Measurements from ENCODE around the gene PPM1B. TPM values are rescaled to one million over a fixed set of nuclear protein-coding genes. Genes with fewer than 3 reads are reported as not detected.
"Not testable (repeated sequence)": the region's sequence is repeated elsewhere in the genome, so short reads cannot be mapped to it uniquely, and the experiment has no call there.

Gene PPM1B
- total RNA-seq, 1 donor from 2014 or later, result 23.3 TPM

DNA sequence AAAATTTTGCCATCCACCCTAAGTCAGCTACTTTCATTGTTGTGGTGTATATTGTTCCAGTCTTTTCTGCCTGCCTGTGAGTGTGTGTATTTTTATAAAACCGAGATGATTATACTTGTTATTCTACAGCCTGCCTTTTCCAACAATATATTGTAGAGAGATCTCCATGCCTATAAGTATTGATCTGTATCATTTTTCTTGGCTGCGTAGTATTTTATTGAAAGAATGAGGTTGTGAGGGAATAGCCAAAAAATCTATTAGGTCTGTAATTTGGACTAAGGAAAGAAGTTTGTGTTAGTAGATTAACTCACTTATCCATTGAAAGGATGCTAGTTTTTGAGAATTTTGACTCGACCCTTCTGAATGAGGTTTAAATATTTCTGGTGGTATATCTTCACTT, 34.9 kb downstream of the PPM1B start:
- no peak for DNase-seq

DNA sequence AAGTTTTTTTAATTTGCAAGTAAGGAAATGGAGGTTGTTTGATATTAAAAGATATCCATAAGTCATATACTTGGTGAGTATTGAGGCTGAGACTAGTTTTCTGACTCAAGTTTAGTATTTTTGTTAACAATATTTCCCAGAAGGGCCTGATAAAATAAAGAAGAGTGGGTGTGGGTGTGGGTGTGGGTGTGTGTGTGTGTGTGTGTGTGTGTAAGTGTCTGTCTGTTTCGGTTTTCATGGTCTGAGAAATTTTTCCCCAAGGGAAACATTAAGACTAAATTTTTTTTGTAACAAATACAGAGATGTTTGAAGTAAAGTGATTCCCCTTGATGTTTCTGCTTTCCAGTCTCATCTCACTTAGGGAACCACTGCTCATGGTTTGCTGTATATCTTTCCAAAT, 36.5 kb downstream of the PPM1B start:
- DNase-seq, result no peak

DNA sequence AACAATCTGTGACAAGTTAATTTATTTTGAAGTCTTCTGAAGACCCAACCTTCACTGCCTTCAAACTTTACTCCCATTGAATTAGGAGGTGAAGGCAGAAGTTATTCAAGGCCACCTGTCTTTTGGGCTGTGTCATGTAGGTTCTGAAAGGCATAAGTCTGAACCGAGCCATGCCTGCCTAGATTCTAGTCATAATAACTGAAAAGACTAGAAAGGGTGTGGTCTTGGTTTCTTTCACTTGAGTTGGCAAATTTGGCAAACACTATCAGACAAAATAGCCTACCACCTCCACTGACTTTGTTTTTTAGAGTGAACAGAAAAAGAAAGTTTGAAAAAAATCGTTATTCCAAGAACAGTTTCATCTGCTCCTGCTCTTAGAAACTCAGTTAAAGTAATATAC, 38.4 kb downstream of the PPM1B start:
- no peak for DNase-seq

- DNase-seq, result not testable (repeated sequence)
Observed at GRCh38 chr2:44207648-44208047, 39.0 kb downstream of the PPM1B start.

DNA sequence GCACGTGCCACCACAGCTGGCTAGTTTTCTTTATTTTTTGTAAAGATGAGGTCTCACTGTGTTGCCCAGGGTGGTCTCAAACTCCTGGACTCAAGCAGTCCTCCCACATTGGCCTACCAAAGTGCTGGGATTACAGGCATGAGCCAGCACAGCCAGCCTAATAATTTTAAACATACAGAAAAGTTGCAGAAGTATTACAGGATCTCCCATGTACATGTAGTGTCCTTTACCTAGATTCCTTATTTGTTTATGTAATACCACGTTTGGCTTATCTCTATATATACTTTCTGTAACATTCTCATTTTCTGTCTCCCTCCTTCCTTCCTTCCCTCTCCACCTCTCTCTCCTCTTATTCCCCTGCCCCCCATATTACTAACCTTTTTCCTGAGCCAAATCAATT, 41.7 kb downstream of the PPM1B start:
- DNase-seq, result no peak

DNA sequence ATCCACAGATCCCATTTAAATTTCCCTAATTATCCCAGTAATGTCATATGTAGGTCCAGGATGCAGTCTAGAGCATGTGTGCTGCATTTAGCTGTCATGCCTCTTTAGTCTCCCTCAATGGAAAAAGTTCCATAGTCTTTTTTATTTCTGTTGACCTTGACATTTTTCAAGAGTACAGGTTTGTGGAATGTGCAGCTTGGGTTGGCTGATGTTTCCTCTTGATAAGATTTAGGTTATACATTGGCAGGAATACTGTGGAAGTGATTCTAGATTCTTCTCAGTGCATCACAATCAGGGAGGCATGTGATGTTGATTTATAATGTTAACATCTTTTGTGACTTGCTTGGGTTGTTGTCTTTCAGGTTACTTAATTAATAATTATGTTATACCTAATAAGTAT, 42.5 kb downstream of the PPM1B start:
- DNase-seq, result peak; percentile 80

GRCh38 chr2:44212302-44212701, 43.6 kb downstream of the PPM1B start:
- no peak for DNase-seq

- DNase-seq, result no peak
Observed at GRCh38 chr2:44215827-44216226, 47.2 kb downstream of the PPM1B start.

GRCh38 chr2:44218771-44219170, 50.1 kb downstream of the PPM1B start:
- no peak for DNase-seq

DNA sequence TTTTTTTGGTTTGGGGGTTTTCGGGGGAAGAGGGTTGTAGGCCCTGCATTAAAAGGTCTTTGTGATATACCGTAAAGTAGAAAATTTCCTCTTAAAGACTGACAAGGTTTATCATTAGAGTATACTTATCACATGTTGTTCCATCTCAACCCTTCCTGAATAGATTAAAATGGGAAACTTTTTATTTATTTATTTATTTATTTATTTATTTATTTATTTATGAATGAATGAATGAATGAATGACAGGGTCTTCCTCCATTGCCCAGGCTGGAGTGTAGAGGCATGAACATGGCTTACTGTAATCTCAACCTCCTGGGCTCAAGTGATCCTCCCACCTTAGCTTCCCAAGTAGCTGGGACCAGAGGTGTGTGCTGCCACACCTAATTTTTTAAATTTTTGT, 58.1 kb downstream of the PPM1B start:
- no peak for DNase-seq

DNA sequence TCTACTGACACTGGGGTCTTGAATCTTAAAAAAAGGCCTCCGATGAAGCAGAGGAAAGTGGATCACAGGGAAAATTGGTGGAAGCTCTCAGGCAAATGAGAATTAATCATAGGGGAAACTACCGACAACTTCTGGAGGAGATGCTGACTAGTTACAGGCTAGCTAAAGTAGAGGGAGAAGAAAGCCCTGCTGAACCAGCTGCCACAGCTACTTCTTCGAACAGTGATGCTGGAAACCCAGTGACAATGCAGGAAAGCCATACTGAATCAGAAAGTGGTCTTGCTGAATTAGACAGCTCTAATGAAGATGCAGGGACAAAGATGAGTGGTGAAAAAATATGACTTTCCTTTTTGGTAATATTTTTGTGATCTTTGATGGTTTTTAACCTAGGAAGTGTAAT, 61.7 kb downstream of the PPM1B start:
- DNase-seq, result no peak

DNA sequence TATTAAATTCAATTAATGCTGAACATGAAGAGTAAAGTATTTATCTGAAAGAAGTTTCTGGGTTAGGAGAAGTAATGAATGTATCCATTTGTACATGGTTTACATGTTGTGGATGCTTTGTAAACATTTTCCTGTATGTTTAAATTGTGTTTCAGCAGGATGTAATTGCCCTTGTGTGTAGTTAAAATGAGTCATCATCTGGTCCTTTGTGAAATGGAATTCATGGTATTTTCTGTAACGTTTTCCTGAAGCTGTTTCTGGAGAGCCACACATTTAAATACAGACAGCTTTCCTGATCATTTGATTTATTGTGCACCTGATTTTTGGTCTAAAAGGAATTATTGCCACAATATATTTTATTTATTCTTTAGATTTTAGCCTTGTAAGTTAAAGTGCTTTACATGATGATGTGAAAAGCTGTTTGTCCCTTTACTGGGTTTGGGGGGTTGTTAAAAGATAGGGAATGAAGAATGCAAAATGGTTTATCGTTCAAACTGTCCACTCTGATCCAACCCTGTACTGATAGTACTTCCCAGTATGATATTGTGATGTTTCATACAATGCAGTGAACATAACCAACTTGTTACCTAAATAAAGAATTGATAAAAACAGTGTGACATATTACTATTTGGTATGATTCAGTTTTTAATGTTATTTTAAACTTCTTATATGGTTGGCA, 64.9 kb downstream of the PPM1B start:
- DNase-seq, result peak; percentile 82

DNA sequence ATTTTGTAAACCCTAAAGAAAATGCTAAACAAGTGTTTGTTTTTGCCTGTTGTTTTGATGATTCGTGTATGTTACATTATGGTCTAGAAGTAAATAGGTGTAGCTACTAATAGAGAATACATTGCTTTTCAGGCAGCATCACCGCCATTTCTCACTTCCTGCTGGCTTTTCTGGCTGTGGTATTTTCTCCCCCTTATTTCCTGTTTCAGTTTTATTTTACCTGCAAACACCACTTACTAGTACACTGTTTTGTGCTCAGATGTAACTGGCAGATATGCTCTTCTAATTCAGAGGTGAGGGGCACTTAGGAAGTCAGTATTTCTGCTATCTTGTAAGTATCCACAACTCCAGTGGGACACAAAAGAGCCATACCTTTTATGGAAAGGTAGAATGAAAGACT, 68.5 kb downstream of the PPM1B start:
- no peak for DNase-seq

DNA sequence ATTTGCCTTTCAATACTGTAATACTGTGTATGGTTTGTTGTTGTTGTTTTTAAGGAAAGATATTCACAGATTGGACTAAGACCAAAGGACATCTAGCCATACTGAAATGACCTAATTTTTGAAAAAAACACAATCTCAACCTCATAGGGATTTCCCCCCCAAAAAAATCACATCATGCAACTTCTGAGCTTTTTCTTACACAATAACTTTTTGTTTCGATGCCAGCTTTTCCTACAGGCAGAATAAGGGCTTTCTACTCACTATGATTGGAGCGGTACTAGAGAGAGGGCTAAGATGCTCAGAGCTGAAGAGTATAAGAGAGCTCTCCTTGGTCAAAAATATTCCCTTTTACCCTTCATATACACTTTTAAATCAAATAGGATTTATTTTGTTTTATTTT, 74.2 kb downstream of the PPM1B start:
- no peak for DNase-seq

DNA sequence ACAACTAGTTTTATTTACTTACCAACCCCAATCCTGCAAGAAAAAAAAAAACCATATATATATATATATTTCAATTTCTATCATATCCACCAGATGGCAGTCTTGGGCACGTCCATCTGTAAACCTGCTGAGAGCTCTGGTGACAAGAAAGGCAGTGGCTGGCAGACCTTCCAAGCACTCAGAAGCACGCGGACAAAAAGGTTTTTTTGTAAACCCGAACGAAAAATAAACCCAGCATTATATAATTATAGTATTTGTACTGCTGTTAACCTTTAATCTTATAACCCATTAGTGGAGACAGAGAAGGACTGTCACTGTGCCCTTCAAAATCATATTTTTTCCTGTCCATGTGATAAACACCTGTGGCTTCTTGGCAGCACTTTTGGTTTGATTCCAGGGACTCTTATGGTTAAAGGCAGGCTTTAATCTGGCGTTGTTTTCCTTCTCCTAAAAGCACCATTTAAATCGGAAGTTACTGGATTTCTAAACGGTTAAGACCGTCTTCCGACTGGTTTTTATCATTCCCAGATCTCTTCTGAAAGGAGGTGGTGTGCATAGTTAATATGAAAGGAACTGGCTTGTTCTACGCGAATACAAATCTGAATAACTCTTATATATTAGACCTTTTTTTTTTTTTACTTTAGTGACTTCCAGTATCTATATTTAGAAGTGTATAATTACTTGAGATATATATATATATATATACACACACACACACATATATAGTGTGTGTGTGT, 75.6 kb downstream of the PPM1B start:
- peak; percentile 86 for DNase-seq

DNA sequence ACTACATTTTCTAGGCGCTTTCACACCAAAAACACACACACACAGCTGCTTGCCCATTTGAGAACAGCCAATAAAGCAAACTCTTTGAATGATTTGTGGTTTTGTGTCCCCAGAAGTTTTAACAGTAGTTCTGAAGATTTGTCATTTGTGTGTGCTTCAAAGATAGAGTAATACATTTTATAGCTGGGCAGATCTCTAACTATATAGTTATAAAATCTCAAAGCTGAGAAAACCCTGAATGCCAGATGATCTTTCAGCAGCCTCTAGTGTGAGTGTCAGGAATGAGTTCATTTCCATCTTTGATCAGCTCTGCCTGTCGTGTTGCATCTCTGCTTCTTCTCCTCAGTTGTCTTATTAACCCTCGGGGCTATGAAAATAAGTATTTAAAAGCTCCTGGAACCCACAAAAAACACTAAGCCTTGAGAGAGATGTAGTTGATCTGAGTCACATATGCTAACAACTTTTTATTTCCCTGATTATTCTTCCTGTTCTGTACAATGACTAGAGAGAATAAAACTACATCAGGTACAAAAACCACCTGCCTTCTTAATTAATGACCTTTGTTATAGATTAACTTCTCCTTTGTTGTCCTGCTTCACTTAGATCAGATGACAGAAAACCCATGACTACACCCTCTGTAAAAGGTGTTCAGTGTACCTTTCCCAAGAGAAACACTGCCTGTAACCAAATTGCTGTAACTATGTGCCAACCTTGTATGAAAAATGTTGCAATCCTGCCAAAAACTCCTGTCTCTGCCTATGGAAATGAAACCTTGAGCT, 76.6 kb downstream of the PPM1B start:
- no peak for DNase-seq

GRCh38 chr2:44246436-44246835, 77.8 kb downstream of the PPM1B start:
- DNase-seq, result no peak

DNA sequence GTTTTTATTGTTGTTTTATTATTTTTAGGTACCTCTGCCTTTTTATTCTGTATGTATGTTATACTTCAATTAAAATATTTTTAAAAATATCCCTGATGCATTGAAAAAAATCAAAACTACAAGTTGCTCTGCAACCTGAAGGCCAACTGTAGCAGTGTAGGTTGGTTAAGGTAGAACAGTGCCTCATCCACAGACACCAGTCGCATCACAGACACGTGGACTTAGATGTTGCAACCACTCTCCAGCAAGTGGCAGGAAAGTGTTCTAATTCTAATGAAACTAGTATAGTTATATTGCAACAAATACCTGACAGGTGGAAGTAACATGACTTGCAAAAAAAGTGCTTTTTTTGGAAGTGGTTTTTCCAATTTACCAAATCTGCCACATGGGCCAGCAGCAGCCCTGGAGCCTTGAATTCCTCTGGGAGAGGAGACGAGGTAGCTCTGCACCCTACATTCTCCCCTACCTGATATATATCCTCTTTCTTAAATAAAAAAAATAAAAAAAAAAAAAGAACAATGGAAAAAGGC, 78.2 kb downstream of the PPM1B start:
- DNase-seq, result no peak

DNA sequence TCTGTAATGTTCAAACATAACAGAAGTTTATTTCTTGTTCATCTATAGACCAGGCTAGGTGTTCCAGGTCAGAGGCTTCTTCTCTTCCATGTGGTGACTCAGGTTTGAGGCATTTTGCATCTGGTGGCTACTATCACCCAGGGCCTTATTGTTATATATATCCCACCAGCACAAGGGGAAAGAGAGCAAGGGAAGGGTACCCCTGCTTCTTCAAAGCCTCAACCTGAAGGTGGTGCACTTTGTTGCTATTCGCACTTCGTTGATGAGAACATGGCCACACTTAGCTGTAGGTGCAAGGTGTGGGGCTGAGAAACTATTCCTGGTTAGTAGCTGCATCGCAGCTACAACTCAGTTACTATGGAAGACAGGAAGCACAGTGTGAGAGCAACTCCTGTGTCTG, 79.2 kb downstream of the PPM1B start:
- no peak for DNase-seq

- DNase-seq, result not testable (repeated sequence)
Observed at GRCh38 chr2:44249269-44249668, 80.6 kb downstream of the PPM1B start.

DNA sequence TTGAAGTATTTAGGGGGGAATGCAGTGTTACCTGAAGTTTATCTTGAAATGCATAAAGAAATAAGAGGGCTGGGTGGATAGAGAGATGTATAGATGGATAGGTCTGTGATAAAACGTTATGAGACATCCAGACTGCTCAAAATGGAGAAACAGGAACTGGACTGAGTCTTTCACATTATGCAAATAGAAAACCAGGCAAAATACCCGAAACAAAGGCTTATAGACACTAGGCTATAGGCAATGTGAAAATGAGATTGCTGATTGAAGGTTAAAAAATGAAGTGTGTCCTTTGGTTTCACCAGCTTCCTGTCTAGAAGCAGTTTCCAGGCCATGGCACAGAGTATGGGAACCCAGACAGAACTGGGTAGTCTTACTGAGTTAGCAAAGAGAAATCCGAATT, 81.7 kb downstream of the PPM1B start:
- no peak for DNase-seq

DNA sequence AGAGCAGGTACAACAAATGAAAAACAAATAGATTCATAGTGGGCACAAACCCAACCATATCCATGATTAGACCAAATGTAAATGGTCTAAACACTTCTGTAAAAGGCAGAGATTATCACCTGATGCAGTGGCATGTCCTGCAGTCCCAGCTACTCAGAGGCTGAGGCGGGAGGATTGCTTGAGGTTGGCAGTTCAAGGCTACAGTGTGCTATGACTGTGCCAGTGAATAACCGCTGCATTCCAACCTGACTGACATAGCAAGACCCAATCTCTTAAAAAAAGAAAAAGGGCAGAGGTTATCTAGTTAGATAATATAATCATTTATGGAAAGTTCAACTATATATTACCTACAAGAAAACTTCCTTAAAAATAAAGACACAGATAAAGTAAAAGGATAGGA, 85.3 kb downstream of the PPM1B start:
- DNase-seq, result no peak

DNA sequence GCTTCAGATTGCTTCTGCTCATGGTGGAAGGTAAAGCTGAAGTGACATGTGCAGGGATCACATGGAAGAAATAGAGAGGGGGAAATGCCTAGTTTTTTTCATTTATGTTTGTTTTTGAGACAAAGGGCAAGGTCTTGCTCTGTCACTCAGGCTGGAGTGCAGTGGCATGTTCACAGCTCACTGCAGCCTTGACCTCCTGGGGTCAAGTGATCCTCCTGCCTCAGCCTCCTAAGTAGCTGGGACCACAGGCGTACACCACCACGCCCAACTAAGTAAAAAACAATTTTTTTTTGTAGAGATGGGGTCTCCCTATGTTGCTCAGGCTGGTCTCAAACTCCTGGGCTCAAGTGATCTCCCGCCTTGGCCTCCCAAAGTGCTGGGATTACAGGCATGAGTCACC, 87.0 kb downstream of the PPM1B start:
- DNase-seq, result not testable (repeated sequence)

- not testable (repeated sequence) for DNase-seq
Observed at GRCh38 chr2:44257802-44258201, 89.1 kb downstream of the PPM1B start.

Measured in dermis blood vessel endothelial cell (primary cell).